Measurements from ENCODE around the gene PPP1R15A.
"Not testable (repeated sequence)": the region's sequence is repeated elsewhere in the genome, so short reads cannot be mapped to it uniquely, and the experiment has no call there.

The PPP1R15A gene

DNA sequence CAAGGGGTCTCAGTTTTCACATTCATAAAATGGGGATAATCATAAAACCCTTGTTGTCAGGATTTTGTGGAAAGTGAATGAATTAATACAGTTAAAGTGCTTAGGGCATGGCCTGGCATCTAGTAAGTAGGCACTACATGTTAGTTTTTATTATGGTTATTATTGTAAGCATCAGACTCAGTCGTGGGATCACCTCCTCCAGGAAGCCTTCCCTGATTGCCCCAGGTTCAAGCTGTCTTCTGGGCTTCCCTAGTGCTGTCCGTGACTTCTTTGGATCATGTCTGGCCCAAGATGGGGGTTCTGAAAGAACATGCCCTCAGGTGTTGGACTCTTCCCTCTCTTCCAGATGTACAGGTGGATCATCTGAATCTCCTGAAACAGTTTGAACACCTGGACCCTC is 38.6 kb downstream of the PPP1R15A start:
- no peak for DNase-seq (ENCODE audit: low spot score)
- H3K27ac ChIP-seq = no peak overlapping the region
- no peak overlapping the region for H3K4me3 ChIP-seq
- TF ChIP-seq, protein P1, sequence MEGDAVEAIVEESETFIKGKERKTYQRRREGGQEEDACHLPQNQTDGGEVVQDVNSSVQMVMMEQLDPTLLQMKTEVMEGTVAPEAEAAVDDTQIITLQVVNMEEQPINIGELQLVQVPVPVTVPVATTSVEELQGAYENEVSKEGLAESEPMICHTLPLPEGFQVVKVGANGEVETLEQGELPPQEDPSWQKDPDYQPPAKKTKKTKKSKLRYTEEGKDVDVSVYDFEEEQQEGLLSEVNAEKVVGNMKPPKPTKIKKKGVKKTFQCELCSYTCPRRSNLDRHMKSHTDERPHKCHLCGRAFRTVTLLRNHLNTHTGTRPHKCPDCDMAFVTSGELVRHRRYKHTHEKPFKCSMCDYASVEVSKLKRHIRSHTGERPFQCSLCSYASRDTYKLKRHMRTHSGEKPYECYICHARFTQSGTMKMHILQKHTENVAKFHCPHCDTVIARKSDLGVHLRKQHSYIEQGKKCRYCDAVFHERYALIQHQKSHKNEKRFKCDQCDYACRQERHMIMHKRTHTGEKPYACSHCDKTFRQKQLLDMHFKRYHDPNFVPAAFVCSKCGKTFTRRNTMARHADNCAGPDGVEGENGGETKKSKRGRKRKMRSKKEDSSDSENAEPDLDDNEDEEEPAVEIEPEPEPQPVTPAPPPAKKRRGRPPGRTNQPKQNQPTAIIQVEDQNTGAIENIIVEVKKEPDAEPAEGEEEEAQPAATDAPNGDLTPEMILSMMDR (IDR thresholded peaks at IDR 0.05) = no peak

DNA sequence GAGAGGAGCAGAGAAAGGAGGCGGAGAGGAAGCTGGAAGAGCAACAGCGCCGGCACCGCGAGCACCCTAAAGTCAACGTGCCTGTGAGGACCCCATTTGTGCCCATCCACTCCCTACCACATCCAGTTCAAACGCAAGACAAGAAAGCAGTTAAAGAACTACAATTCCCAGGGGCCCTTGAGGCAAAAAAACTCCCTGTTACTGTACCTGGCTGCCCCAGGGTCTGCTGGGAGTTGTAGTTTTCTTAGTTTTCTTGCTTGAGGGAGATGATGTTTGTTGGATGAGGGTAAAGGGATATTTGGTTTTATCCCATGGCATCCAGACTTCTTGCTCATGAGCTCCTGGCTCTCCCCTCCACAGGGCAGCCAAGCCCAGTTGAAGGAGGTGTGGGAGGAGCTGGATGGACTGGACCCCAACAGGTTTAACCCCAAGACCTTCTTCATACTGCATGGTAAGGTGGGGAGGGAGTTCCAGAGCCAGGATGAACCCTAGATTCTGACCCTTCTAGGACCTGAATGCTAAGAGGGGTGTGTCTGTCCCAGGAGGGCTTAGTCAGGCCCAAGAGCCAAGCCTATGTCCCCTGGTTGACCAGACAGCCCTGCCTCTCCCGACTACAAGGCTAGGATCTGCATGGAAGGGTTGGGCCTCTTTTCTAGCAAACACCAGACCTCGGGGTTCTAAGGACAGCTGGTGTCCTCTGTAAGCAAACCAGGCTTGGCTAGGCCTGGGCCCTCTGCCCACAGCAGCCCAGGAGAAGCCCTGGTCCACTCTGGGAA is 41.1 kb downstream of the PPP1R15A start:
- TF ChIP-seq, protein P1 (IDR thresholded peaks at IDR 0.05) = no peak
- no peak for DNase-seq (ENCODE audit: low spot score)
- no peak overlapping the region for H3K27ac ChIP-seq
- no peak overlapping the region for H3K4me3 ChIP-seq

DNA sequence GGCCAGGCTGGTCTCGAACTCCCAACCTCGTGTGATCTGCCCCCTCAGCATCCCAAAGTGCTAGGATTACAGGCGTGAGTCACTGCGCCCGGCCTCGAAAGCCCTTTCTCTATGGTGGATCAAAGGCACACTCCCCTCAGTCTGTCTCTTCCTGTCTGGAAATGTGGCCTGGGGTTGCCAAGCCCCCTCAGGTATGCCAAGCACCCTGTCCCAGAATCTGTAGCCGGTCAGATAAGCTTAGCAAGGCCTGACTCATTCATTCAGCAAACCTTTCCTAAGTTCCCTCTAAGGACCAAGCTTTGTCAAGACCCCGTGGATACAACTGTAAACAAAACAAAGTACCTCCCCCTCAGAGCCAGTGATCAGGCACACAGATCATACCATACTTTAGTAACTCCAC is 42.0 kb downstream of the PPP1R15A start:
- H3K4me3 ChIP-seq = no peak overlapping the region
- DNase-seq (ENCODE audit: low spot score) = no peak
- TF ChIP-seq, protein P1 (IDR thresholded peaks at IDR 0.05) = no peak
- no peak overlapping the region for H3K27ac ChIP-seq

DNA sequence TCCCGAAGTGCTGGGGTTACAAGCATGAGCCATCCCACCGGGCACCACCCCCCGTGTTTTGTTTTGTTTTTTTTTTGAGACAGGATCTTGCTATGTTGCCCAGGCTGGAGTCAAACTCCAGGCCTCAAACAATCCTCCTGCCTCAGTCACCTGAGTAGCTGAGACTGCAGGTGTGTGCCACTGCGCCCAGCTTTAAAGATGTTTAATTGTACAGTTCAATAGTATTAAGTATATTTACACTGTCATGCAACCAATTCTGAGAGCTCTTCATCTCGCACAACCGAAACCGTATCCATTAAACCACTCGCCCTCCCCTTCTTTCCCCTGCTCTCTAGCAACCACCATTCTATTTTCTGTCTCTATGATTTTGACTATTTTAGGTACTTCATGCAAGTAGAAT is 43.5 kb downstream of the PPP1R15A start:
- H3K4me3 ChIP-seq = no peak overlapping the region
- TF ChIP-seq, protein P1 (IDR thresholded peaks at IDR 0.05) = no peak
- H3K27ac ChIP-seq = no peak overlapping the region
- no peak for DNase-seq (ENCODE audit: low spot score)

DNA sequence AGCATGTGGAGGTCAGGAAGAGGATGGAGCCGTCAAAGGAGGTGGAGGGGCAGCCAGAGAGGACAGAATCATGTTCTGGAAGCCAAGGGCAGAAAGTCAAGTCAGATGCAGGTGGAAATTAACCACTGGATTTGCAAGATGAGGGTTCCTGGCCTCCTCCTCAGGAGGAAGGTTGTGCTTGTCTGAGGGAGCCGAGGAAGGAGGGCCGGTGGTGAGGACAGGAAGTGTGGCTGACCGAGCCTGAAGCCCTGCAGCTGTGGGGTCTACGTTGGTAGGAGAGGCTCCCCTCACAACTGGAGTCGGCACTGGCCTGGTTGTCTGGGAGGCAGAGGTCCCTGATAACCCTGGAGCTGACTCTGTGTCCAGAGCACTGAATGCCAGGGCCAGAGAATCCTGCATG is 45.9 kb downstream of the PPP1R15A start:
- no peak for DNase-seq (ENCODE audit: low spot score)
- TF ChIP-seq, protein P1 (IDR thresholded peaks at IDR 0.05) = no peak
- Histone ChIP-seq H3K4me3 (no peak overlapping the region), H3K27ac (no peak overlapping the region)

DNA sequence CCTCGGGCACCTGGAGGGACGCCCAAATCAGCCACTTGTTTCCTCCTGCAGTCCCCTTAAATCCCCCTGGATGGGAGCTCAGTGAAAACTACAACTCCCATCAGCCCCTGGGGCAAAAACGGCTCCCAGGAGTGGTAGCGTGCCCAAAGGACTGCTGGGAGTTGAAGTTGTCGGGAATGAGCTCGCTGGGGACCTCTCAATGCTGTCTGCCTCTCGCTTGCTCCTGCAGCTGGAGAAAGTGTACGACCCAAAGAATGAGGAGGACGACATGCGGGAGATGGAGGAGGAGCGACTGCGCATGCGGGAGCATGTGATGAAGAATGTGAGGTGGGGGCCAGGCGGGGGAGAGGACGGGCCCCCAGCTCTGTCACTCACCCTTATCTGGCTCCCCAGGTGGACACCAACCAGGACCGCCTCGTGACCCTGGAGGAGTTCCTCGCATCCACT is 46.6 kb downstream of the PPP1R15A start:
- TF ChIP-seq, protein P1 (IDR thresholded peaks at IDR 0.05) = no peak
- no peak overlapping the region for H3K27ac ChIP-seq
- H3K4me3 ChIP-seq = no peak overlapping the region
- DNase-seq (ENCODE audit: low spot score) = no peak

DNA sequence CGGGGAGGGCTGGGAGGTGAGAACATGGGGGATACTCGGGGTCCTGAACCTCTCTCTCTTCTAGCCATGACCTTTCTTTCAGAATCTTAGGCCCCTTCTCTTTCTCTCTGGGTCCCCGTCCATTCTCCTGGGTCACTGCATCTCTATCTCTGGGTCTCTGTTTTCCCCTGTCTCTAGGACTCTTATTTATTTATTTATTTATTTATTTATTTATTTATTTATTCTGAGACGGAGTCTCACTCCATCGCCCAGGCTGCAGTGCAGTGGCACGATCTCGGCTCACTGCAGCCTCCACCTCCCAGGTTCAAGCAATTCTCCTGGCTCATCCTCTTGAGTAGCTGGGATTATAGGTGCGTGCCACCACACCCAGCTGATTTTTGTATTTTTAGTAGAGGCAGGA is 47.0 kb downstream of the PPP1R15A start:
- H3K4me3 ChIP-seq; H3K27ac ChIP-seq; DNase-seq (ENCODE audit: low spot score): not testable (repeated sequence)
